ENCODE results near the gene IGFBP6.

IGFBP6 gene

DNA sequence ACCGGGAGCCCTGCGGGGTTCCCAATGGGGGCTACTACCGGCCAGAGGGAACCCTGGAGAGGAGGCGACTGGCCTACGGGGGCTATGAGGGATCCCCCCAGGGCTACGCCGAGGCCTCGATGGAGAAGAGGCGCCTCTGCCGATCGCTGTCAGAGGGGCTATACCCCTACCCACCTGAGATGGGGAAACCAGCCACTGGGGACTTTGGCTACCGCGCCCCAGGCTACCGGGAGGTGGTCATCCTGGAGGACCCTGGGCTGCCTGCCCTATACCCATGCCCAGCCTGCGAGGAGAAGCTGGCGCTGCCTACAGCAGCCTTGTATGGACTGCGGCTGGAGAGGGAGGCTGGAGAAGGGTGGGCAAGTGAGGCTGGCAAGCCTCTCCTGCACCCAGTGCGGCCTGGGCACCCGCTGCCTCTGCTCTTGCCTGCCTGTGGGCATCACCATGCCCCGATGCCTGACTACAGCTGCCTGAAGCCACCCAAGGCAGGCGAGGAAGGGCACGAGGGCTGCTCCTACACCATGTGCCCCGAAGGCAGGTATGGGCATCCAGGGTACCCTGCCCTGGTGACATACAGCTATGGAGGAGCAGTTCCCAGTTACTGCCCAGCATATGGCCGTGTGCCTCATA, 37.9 kb upstream of the IGFBP6 start:
- no peak for DNase-seq

DNA sequence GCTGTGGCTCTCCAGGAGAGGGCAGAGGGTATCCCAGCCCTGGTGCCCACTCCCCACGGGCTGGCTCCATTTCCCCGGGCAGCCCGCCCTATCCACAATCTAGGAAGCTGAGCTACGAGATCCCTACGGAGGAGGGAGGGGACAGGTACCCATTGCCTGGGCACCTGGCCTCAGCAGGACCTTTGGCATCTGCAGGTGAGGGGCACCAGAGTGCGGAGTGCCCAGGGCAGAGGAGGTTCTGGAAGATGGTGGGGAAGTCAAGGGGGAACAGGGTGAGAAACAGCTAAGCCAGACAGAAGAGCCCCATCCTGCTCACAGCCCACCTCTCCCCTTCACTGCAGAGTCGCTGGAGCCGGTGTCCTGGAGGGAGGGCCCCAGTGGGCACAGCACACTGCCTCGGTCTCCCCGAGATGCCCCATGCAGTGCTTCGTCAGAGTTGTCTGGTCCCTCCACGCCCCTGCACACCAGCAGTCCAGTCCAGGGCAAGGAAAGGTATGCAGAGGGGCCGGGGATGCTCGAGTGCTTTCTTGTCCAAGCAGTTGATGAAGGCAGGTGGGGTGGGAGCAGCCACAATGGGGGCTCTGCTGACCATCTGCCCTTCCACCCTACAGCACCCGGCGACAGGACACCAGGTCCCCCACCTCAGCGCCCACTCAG, 37.3 kb upstream of the IGFBP6 start:
- DNase-seq, result no peak

- no peak for DNase-seq
These were observed 36.7 kb upstream of the IGFBP6 start for GRCh38 chr12:53060721-53061276.

GRCh38 chr12:53061404-53062010, 36.0 kb upstream of the IGFBP6 start:
- DNase-seq, result no peak

DNA sequence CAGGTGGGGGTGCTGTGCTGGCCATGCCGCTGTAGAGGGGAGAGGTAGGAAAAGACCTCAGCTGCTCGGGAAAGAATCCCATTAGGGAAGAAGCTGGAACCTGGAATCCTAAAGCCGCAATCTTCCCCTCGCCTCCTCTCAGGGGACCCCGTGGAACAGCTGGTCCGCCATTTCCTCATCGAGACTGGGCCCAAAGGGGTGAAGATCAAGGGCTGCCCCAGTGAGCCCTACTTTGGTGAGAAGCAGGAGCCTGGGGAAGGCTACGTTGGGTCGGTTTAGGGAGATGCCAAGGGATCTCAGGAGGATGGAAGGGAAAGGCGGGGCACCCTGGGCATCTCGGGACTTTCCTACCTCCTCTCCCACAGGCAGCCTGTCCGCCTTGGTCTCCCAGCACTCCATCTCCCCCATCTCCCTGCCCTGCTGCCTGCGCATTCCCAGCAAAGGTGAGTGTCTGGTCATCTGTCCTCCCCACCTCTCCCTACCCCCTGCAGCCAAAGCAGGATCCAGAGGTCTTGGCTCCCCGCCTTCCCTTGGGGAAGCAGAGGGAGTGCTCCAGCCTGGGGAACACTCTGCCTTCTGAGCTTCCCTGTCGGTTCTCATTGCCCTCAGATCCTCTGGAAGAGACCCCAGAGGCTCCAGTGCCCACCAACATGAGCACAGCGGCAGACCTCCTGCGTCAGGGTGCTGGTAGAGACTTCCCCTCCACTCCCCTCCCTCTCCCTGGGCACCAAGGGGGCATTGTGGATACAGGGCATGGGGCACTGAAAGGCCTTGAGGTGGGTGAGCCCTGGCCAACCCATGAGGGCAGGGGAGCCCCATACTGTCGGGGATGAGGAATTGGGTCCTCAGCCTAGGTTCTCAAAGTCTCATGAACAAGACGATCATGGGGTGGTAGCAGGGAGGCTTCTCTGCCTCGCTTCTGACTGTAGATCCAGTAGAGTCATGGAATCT, 35.2 kb upstream of the IGFBP6 start:
- no peak for DNase-seq

- DNase-seq, result no peak
These were observed 34.3 kb upstream of the IGFBP6 start for GRCh38 chr12:53062977-53063707.

GRCh38 chr12:53063708-53064612, 33.5 kb upstream of the IGFBP6 start:
- peak; percentile 70 for DNase-seq

DNA sequence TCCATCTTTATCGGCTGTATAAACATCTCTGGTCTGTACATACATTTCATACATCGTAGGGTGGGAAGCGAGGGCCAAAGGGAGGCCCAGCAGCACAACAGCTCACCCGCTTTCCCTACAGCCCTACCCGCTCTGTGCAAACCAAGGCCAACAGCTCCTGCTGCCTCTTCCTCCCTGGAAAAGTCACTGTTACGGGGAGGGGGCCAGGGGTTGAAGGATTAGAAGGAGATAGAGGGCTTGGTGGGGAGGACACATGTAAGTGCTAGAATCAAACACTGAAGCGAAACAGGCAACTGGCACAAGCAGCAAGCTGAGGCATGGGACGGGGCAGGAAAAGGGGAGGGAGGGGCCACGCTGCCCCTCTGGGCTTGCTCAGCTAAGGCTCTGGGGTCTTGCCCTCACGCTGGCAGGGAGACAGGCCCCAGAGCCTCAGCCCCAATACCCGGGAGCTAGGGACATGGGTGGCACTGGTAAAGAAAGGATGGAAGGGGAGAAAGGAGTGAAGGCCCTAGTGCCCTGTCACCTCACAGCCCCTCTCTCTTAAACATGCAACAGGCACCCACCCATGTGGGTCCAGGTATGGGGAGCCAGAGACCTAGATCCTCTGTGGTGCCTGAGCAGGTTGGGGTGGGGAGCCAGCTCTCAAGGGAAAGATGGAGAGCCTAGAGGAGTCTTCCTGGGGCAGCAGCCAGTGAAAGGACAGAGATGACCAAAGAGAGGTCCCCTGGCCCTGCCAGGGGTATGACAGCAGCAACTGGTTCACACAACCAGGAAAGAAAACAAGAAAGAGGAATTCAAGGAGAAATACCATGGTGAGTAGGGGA, 32.6 kb upstream of the IGFBP6 start:
- no peak for DNase-seq

DNA sequence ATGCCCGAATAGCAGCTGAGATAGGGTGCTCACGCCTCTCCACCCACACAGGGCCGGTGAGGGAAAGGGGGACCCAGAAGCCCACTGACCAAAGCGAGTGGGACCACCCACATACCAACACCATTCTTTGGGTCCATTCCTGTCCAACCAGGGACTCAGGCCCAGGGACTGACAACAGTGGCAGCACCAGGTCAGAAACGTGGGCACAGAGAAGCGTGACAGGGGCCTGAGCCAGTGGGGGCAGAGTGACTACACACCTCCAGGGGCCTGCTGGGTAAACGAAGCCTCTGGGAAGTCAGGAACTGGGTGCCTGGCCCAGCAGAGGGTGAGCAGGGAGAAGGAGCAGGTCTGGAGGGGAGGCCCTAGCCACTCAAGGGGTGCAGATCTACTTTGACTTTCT, 32.0 kb upstream of the IGFBP6 start:
- no peak for DNase-seq

- DNase-seq, result peak; percentile 80
These were observed 31.2 kb upstream of the IGFBP6 start for GRCh38 chr12:53065975-53066931.

- DNase-seq, result no peak
These were observed 30.1 kb upstream of the IGFBP6 start for GRCh38 chr12:53067074-53067992.

- no peak for DNase-seq
These were observed 29.3 kb upstream of the IGFBP6 start for GRCh38 chr12:53067993-53068770.

DNA sequence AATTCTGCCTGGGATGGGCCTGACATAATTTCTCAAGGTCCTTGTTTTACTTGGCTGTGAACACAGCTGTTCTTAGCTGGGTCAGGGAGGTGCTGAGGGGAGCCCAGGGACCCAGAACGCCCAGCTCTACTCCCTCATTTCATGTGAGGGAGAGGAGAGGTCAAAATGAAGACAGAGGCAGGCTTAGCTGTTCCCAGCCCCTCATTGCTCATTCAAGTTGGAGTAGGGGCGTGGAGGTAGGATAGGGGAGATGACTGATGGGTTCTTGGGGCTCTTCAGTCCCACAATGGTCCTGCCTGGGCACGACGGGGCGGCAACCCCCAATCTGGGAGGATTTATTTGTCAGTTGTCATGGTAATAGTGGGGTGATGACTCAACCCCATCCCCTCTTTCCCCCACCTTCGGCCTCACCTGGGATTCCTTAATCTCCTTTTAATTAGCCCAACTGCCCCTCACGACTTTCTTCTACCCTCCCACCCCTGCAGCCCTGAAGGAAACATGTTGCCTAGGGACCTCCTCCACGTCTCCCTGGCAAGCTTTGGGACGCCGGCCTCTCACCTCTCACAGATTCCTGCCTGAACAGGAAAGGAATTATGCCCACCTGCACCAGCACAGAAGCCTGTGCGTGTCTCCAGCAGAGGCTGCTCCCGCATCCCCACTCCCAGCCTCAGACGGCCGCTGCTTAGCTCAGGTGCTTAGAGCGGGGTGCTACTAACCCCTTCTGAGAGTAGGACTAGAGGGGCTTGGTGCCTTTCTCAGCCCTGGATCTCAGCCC, 28.5 kb upstream of the IGFBP6 start:
- DNase-seq, result no peak

- no peak for DNase-seq
These were observed 27.7 kb upstream of the IGFBP6 start for GRCh38 chr12:53069621-53070410.

DNA sequence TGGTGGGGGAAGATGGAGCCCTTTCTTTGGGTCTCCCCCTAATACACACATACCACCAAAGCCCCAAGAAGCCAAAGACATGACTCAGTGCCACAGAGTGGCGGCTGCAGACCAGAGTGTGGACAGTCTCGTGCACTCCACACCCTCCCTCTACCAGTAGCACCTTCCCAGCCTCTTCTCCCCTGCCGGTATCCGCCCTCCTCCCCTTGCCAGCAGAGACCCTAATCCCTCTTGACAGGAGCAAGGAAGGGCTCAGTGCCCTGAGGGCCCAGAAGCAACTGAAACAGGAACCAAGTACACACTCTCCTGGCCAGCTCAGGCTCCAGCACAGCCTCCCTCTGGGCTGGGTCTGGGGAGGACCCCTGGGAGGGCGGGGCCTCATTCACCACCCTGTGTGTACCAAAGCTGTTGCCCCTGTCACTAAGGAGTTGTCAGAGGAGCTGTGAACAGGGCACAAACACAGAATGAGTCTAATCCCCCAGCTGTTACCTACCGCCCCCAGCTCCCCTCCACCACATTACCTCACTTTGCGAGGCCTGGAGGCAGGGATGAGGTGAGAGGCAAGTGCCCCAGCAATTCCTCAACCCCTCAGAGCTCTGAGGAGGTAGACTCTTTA, 26.5 kb upstream of the IGFBP6 start:
- peak; percentile 45 for DNase-seq

All from fibroblast of skin of right quadriceps (primary cell).